Testis (tissue), 3 donors: ENCODE results near the gene STARD9. TPM values are rescaled to one million over a fixed set of nuclear protein-coding genes. Genes with fewer than 3 reads are reported as not detected.
"Not testable (repeated sequence)": the region's sequence is repeated elsewhere in the genome, so short reads cannot be mapped to it uniquely, and the experiment has no call there.

ENCODE experiments used
- DNase-seq: peaks from one replicate; pipeline ENCODE4 v3.0.0-alpha.2; 2019
- H3K27ac ChIP-seq, 2 donors: fragments of 200-600 bp; sonication (generic); one replicate each; pipeline ENCODE4 v1.5.1; 2019
- H3K27me3 ChIP-seq: fragments of 200-600 bp; sonication (generic); one replicate; pipeline ENCODE4 v1.5.1; 2019
- H3K36me3 ChIP-seq: fragments of 200-600 bp; sonication (generic); one replicate; pipeline ENCODE4 v1.5.1; 2017; ENCODE audit warnings: low read depth; ENCODE audit errors: missing control alignments
- H3K4me1 ChIP-seq: fragments of 200-600 bp; sonication (generic); one replicate; pipeline ENCODE4 v1.5.1; 2019
- H3K4me3 ChIP-seq, 2 donors: fragments of 200-600 bp; sonication (generic); one replicate each; pipeline ENCODE4 v1.5.1; 2017 to 2019
- H3K9me3 ChIP-seq: fragments of 200-600 bp; sonication (generic); one replicate; pipeline ENCODE4 v1.5.1; 2017
- POLR2A ChIP-seq: fragments of 450-650 bp; IDR thresholded peaks from one replicate; pipeline ENCODE4 v1.6.1; 2017; ENCODE audit warnings: antibody characterized with exemption, mild to moderate bottlenecking, moderate library complexity
- WGBS, 2 donors: methylation state at CpG; one replicate each; pipeline ENCODE4 v1.1.5; 2018; 5-methylcytosine and 5-hydroxymethylcytosine counted together
- intact Hi-C: fragments of 100-400 bp; cut with DNase I; formaldehyde crosslinking; loops from one replicate; pipeline ENCODE4 v1.15.1; 2023; ENCODE audit warnings: low total_unique reads
- polyA plus RNA-seq: library from polyadenylated mRNA; stranded (reverse); fragments of 350-450 nt; fragmentation: Illumina TruSeq; extraction: RNeasy Lipid Tissue Mini Kit (QIAGEN cat#74804); gene quantifications from one replicate; pipeline ENCODE4 v1.2.3, GENCODE V29; 2014; ENCODE audit warnings: low read depth, low replicate concordance; ENCODE audit not compliant: insufficient read depth
- total RNA-seq, 2 donors: library from RNA; depleted of rRNA; stranded (reverse); fragments of >200 nt; gene quantifications; one replicate each; pipeline ENCODE4 v1.2.3, GENCODE V29; 2016
- TF ChIP-seq, protein P1 (sequence below), 3 experiments: fragments of 450-650 bp in 2 of 3; fragments of 200-600 bp in 1 of 3; sonication (generic) in 1 of 3; IDR thresholded peaks; one replicate each; pipeline ENCODE4 v1.5.1; 2016 to 2019; ENCODE audit warnings: antibody characterized with exemption in 3 of 3, mild to moderate bottlenecking in 2 of 3, moderate library complexity in 1 of 3

STARD9 gene
- total and polyA plus RNA-seq, 3 donors from 2014 or later = 41.1 to 137 (median 132) TPM

DNA sequence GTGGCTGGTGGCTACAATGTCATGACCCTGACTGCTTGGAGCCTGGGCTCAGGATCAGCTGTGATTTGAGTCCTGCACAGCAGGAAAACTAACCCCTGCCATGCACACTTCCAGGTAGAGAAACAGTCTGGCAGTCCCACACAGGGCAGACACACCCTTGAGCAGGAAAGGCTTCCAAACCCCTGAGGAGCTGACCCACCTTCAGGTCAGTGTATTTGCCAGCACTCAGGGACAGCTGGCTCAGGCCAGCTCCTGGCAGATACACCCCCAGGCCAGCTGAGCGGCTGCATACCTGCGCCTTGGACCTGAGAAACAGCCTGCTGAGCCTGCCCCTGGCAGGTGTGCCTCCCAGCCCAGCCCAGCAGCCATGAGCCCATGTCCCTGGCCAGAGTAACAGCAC lies 183.7 kb downstream of the STARD9 start:
- no peaks in the 10 kb centered on the region for H3K27me3 ChIP-seq
- DNase-seq = no peak
- H3K27ac ChIP-seq = no peak overlapping the region
- no peak for TF ChIP-seq POLR2A
- TF ChIP-seq, protein P1, sequence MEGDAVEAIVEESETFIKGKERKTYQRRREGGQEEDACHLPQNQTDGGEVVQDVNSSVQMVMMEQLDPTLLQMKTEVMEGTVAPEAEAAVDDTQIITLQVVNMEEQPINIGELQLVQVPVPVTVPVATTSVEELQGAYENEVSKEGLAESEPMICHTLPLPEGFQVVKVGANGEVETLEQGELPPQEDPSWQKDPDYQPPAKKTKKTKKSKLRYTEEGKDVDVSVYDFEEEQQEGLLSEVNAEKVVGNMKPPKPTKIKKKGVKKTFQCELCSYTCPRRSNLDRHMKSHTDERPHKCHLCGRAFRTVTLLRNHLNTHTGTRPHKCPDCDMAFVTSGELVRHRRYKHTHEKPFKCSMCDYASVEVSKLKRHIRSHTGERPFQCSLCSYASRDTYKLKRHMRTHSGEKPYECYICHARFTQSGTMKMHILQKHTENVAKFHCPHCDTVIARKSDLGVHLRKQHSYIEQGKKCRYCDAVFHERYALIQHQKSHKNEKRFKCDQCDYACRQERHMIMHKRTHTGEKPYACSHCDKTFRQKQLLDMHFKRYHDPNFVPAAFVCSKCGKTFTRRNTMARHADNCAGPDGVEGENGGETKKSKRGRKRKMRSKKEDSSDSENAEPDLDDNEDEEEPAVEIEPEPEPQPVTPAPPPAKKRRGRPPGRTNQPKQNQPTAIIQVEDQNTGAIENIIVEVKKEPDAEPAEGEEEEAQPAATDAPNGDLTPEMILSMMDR (IDR thresholded peaks at IDR 0.05) = no peak
- H3K4me1 ChIP-seq = no peaks in the 10 kb centered on the region
- intact Hi-C loops = no loop called here
- H3K36me3 ChIP-seq = peaks cover 3% of the 10 kb centered on the region
- WGBS, 2 donors = 80% methylated on average over 1 of the region's 2 CpGs; no CpG with 5 or more reads in 1 of the 2 donors
- H3K4me3 ChIP-seq = no peak overlapping the region
- H3K9me3 ChIP-seq = no peaks in the 10 kb centered on the region

DNA sequence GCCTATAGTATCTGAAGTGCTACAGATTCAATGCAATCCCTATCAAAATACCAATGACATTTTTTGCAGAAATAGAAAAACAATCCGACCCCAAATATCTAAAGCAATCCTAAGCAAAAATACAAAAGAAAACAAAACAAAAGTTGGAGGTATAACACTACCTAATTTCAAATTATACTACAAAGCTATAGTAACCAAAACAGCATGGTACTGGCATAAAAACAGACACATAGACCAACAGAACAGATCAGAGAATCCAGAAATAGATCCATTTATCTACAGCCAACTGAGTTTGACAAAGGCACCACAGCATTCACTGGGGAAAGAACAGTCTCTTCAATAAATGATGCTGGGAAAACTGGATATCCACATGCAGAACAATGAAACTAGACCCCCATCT lies 185.4 kb downstream of the STARD9 start:
- DNase-seq = no peak
- TF ChIP-seq, protein P1 (IDR thresholded peaks at IDR 0.05) = no peak
- TF ChIP-seq POLR2A = no peak
- no peak overlapping the region for H3K27ac ChIP-seq
- H3K27me3 ChIP-seq = no peaks in the 10 kb centered on the region
- H3K4me1 ChIP-seq = no peaks in the 10 kb centered on the region
- H3K9me3 ChIP-seq = no peaks in the 10 kb centered on the region
- H3K4me3 ChIP-seq = no peak overlapping the region
- intact Hi-C loops = no loop called here
- H3K36me3 ChIP-seq = no peaks in the 10 kb centered on the region
- 96 to 100% methylated on average over 1 of the region's 1 CpG for WGBS, 2 donors

DNA sequence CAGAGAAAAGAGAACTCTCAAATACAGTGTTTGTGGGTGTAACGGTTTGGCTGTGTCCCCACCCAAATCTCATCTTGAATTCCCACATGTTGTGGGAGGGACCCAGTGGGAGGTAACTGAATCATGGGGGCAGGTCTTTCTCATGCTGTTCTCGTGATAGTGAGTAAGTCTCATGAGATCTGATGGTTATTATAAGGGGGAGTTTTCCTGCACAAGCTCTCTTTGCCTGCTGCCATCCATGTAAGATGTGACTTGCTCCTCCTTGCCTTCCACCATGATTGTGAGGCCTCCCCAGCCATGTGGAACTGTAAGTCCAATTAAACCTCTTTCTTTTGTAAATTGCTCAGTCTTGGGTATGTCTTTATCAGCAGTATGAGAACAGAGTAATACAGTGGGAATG lies 186.4 kb downstream of the STARD9 start:
- H3K4me3 ChIP-seq, H3K27ac ChIP-seq, H3K36me3 ChIP-seq, DNase-seq, H3K9me3 ChIP-seq, H3K27me3 ChIP-seq, intact Hi-C loops, H3K4me1 ChIP-seq: not testable (repeated sequence)
- 94 to 95% methylated on average over 2 of the region's 2 CpGs for WGBS, 2 donors

DNA sequence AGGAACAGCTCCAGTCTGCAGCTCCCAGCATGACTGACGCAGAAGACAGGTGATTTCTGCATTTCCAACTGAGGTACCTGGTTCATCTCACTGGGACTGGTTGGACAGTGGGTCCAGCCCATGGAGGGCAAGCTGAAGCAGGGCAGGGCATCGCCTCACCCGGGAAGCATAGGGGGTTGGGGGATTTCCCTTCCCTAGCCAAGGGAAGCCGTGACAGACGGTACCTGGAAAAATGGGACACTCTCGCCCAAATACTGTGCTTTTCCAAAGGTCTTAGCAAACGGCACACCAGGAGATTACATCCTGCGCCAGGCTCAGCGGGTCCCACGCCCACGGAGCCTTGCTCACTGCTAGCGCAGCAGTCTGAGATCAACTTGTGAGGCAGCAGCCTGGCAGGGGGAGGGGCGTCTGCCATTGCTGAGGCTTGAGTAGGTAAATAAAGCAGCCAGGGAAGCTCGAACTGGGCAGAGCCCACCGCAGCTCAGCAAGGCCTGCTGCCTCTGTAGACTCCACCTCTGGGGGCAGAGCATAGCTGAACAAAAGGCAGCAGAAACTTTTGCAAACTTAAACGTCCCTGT lies 188.8 kb downstream of the STARD9 start:
- H3K27ac ChIP-seq, H3K4me1 ChIP-seq, H3K36me3 ChIP-seq, DNase-seq, H3K27me3 ChIP-seq, H3K4me3 ChIP-seq, H3K9me3 ChIP-seq, intact Hi-C loops: not testable (repeated sequence)
- WGBS, 2 donors = 90 to 95% methylated on average over 12 to 16 of the region's 16 CpGs

DNA sequence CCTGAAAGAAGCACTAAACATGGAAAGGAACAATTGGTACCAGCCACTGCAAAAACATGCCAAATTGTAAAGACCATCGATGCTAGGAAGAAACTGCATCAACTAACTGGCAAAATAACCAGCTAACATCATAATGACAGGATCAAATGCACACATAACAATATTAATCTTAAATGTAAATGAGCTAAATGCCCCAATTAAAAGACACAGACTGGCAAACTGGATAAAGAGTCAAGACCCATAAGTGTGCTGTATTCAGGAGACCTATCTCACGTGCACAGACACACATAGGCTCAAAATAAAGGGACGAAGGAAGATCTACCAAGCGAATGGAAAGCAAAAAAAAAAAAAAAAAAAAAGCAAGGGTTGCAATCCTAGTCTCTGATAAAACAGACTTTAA lies 190.7 kb downstream of the STARD9 start:
- intact Hi-C loops, H3K27ac ChIP-seq, H3K4me3 ChIP-seq, H3K9me3 ChIP-seq, H3K27me3 ChIP-seq, H3K4me1 ChIP-seq, H3K36me3 ChIP-seq, DNase-seq: not testable (repeated sequence)
- WGBS, 2 donors = 93 to 94% methylated on average over 4 of the region's 4 CpGs

Other genes with a start within 250 kb of the STARD9 start
- gene CAPN3, start 216.1 kb upstream of the STARD9 start, total RNA-seq = 10 to 100 TPM; 33.6 to 60.4 TPM
- gene CAPN3, start 216.1 kb upstream of the STARD9 start, polyA plus RNA-seq = 53.0 TPM
- 10 to 100 TPM; 84.4 to 95.4 TPM for gene ZNF106, start 84.5 kb upstream of the STARD9 start, total RNA-seq
- gene ZNF106, start 84.5 kb upstream of the STARD9 start, polyA plus RNA-seq = 51.4 TPM
- 100 to 1,000 TPM in 1 of 2 donors, 10 to 100 TPM in 1; 99.4 to 101 TPM for gene SNAP23, start 80.0 kb upstream of the STARD9 start, total RNA-seq
- gene SNAP23, start 80.0 kb upstream of the STARD9 start, polyA plus RNA-seq = 114 TPM
- gene LRRC57, start 26.8 kb upstream of the STARD9 start, total RNA-seq = 10 to 100 TPM; 26.7 to 35.4 TPM
- 15.5 TPM for gene LRRC57, start 26.8 kb upstream of the STARD9 start, polyA plus RNA-seq
- gene HAUS2, start 26.8 kb upstream of the STARD9 start, total RNA-seq = 10 to 100 TPM; 24.4 to 33.5 TPM
- gene HAUS2, start 26.8 kb upstream of the STARD9 start, polyA plus RNA-seq = 21.5 TPM
- gene CDAN1, start 161.5 kb downstream of the STARD9 start, total RNA-seq = 10 to 100 TPM; 27.5 to 43.5 TPM
- 17.1 TPM for gene CDAN1, start 161.5 kb downstream of the STARD9 start, polyA plus RNA-seq